ENCODE measurements around the gene MYO15B. TPM values are rescaled to one million over a fixed set of nuclear protein-coding genes. Genes with fewer than 3 reads are reported as not detected.
A peak's percentile ranks its signal among the peaks of the same experiment; 100 is the strongest.

Gene MYO15B
- total and polyA plus RNA-seq, 2 of the 13 experiments (the other 11 are each of a cell fraction or from before 2014, with no cell fraction given) = 2.8 to 8.1 TPM

GRCh38 chr17:75552425-75553294, 34.9 kb upstream of the MYO15B start (continued):
- TF ChIP-seq MED13 (CRISPR knock-in tag; IDR thresholded peaks at IDR 0.05) (no peak), ZBTB10 (CRISPR knock-in tag; IDR thresholded peaks at IDR 0.05; ENCODE audit: borderline replicate concordance) (peak; percentile 95; the same call in 1 of the 2 replicates), ZNF576 (CRISPR knock-in tag; IDR thresholded peaks at IDR 0.05) (no peak), ERF (CRISPR knock-in tag; IDR thresholded peaks at IDR 0.05) (peak; percentile 66), SETDB1 (CRISPR knock-in tag; IDR thresholded peaks at IDR 0.05; ENCODE audit: borderline replicate concordance) (0 out of 2 replicates have a peak, but pooled peaks have one; percentile 51), ATF5 (CRISPR knock-in tag; IDR thresholded peaks at IDR 0.05; ENCODE audit: low read depth) (no peak), KDM6A (CRISPR knock-in tag; IDR thresholded peaks at IDR 0.05; ENCODE audit: low read depth) (peak; percentile 54; the same call in 1 of the 2 replicates), ZNF337 (CRISPR knock-in tag; IDR thresholded peaks at IDR 0.05; ENCODE audit: borderline replicate concordance, low read depth) (no peak), ZKSCAN1 (IDR thresholded peaks at IDR 0.05; ENCODE audit: low read length) (no peak; the same call in 1 of the 2 replicates), PHF8 (CRISPR knock-in tag; IDR thresholded peaks at IDR 0.05) (no peak), KMT2A (CRISPR knock-in tag; IDR thresholded peaks at IDR 0.05) (0 out of 2 replicates have a peak, but pooled peaks have one; percentile 29), HNRNPLL (IDR thresholded peaks at IDR 0.05; ENCODE audit: low read depth, low read length, poor library complexity, severe bottlenecking) (no peak), ZBTB1 (CRISPR knock-in tag; IDR thresholded peaks at IDR 0.05; ENCODE audit: borderline replicate concordance) (no peak), STAG1 (CRISPR knock-in tag; IDR thresholded peaks at IDR 0.05) (peak; percentile 43), ZMYM3 (CRISPR knock-in tag; IDR thresholded peaks at IDR 0.05) (no peak; the same call in 1 of the 2 replicates), NR2F2 (IDR thresholded peaks at IDR 0.05; ENCODE audit: borderline replicate concordance, low read depth) (no peak; the same call in 1 of the 2 replicates), ZNF20 (CRISPR knock-in tag; IDR thresholded peaks at IDR 0.05) (no peak), TAF1 (CRISPR knock-in tag; IDR thresholded peaks at IDR 0.05) (no peak), TOPORS (CRISPR knock-in tag; IDR thresholded peaks at IDR 0.05) (no peak), GZF1 (CRISPR knock-in tag; IDR thresholded peaks at IDR 0.05) (no peak)
- TF ChIP-seq, protein P1, sequence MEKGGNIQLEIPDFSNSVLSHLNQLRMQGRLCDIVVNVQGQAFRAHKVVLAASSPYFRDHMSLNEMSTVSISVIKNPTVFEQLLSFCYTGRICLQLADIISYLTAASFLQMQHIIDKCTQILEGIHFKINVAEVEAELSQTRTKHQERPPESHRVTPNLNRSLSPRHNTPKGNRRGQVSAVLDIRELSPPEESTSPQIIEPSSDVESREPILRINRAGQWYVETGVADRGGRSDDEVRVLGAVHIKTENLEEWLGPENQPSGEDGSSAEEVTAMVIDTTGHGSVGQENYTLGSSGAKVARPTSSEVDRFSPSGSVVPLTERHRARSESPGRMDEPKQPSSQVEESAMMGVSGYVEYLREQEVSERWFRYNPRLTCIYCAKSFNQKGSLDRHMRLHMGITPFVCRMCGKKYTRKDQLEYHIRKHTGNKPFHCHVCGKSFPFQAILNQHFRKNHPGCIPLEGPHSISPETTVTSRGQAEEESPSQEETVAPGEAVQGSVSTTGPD (CRISPR knock-in tag; IDR thresholded peaks at IDR 0.05) = peak; percentile 87
- TF ChIP-seq, protein P2, sequence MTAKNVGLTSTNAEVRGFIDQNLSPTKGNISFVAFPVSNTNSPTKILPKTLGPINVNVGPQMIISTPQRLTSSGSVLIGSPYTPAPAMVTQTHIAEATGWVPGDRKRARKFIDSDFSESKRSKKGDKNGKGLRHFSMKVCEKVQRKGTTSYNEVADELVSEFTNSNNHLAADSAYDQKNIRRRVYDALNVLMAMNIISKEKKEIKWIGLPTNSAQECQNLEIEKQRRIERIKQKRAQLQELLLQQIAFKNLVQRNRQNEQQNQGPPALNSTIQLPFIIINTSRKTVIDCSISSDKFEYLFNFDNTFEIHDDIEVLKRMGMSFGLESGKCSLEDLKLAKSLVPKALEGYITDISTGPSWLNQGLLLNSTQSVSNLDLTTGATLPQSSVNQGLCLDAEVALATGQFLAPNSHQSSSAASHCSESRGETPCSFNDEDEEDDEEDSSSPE (CRISPR knock-in tag; IDR thresholded peaks at IDR 0.05) = no peak
- TF ChIP-seq, protein P3, sequence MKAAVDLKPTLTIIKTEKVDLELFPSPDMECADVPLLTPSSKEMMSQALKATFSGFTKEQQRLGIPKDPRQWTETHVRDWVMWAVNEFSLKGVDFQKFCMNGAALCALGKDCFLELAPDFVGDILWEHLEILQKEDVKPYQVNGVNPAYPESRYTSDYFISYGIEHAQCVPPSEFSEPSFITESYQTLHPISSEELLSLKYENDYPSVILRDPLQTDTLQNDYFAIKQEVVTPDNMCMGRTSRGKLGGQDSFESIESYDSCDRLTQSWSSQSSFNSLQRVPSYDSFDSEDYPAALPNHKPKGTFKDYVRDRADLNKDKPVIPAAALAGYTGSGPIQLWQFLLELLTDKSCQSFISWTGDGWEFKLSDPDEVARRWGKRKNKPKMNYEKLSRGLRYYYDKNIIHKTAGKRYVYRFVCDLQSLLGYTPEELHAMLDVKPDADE (CRISPR knock-in tag; IDR thresholded peaks at IDR 0.05) = no peak

Data from HepG2 (cell line).